Spleen (tissue), 7 donors: Measurements from ENCODE around the gene RGL4.
"Not testable (repeated sequence)": the region's sequence is repeated elsewhere in the genome, so short reads cannot be mapped to it uniquely, and the experiment has no call there.

Experiments
- POLR2A ChIP-seq, 3 donors: fragments of 450-650 bp; IDR thresholded peaks; one replicate each; pipeline ENCODE4 v1.5.1; 2017; ENCODE audit warnings: antibody characterized with exemption in 3 of 3, mild to moderate bottlenecking in 1 of 3
- TF ChIP-seq, protein P1 (sequence below), 11 experiments: fragments of 200-600 bp in 7 of 11; fragments of 450-650 bp in 4 of 11; sonication (generic) in 4 of 11; IDR thresholded peaks in 8 of 11; conservative IDR thresholded peaks in 3 of 11; 1 replicate in 7 of 11; 2 replicates in 4 of 11; pipeline versions ENCODE4 v1.4.0 to v1.8.0; 2016 to 2021; ENCODE audit warnings: antibody characterized with exemption in 11 of 11, inconsistent platforms in 4 of 11, mild to moderate bottlenecking in 1 of 11
- donor health status: DM: no; HTN: no; CAD: no; lungs with moderate emphysema.
- donor health status: DM: no; HTN: no; CAD: no.
- donor health status: DM: no; HTN: no; CAD: no.

GRCh38 chr22:23660381-23660780 lies 30.4 kb upstream of the RGL4 start:
- not testable (repeated sequence) for TF ChIP-seq POLR2A (IDR thresholded peaks at IDR 0.05)
- TF ChIP-seq, protein P1, sequence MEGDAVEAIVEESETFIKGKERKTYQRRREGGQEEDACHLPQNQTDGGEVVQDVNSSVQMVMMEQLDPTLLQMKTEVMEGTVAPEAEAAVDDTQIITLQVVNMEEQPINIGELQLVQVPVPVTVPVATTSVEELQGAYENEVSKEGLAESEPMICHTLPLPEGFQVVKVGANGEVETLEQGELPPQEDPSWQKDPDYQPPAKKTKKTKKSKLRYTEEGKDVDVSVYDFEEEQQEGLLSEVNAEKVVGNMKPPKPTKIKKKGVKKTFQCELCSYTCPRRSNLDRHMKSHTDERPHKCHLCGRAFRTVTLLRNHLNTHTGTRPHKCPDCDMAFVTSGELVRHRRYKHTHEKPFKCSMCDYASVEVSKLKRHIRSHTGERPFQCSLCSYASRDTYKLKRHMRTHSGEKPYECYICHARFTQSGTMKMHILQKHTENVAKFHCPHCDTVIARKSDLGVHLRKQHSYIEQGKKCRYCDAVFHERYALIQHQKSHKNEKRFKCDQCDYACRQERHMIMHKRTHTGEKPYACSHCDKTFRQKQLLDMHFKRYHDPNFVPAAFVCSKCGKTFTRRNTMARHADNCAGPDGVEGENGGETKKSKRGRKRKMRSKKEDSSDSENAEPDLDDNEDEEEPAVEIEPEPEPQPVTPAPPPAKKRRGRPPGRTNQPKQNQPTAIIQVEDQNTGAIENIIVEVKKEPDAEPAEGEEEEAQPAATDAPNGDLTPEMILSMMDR (IDR thresholded peaks at IDR 0.05 in 8 of 11, conservative IDR thresholded peaks at IDR 0.05 in 3 of 11): not testable (repeated sequence)
